ENCODE data around the gene ZNF526. TPM values are rescaled to one million over a fixed set of nuclear protein-coding genes. Genes with fewer than 3 reads are reported as not detected.

Gene ZNF526
- total RNA-seq, 1 experiment from 2014 or later = 19.4 TPM

DNA sequence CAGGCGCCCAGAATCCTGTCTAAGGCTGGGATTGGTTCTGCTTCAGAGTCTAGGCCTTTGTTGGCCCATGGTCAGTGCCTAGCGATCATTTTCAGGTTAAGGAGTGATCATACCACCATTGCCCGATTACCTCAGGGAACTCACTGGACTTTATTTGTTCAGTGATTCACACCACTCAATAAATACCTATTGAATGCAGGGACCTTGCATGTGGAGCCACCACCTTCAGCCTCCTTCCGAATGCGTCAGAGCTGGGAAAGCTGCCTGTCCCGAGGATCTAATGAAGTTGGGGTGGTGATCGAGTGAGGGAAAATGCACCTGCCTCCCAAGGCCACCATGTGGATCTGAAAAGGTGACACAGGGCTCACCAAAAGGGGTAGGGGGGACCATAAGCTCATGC is 47.9 kb upstream of the ZNF526 start:
- Mint-ChIP-seq H3K27ac (ENCODE audit: unreplicated experiment) (no peak overlapping the region), H3K4me1 (ENCODE audit: low read depth, unreplicated experiment) (peaks cover 8% of the 10 kb centered on the region), H3K9me3 (ENCODE audit: unreplicated experiment) (no peaks in the 10 kb centered on the region), H3K4me3 (ENCODE audit: unreplicated experiment) (no peak overlapping the region), H3K36me3 (ENCODE audit: insufficient read depth, unreplicated experiment) (no peaks in the 10 kb centered on the region), H3K27me3 (ENCODE audit: insufficient read depth, unreplicated experiment) (peaks cover 18% of the 10 kb centered on the region)
- BruUV-seq (replicated peaks) = no TSS peak
- Histone ChIP-seq H3K27me3 (replicated peaks; ENCODE audit: control insufficient read depth, insufficient read depth, low read length) (no peaks in the 10 kb centered on the region; the same call in 1 of the 2 replicates), H3K9me3 (no peaks in the 10 kb centered on the region), H3K4me1 (peaks cover 7% of the 10 kb centered on the region; the same call in 1 of the 2 replicates), H3K4me3 (ENCODE audit: low read depth, low read length) (no peak overlapping the region), H3K36me3 (ENCODE audit: control insufficient read depth, insufficient read depth, low read length) (no peaks in the 10 kb centered on the region)
- ChIA-PET POLR2A (no interaction called here), CTCF (interaction anchor here (0.5 kb wide), 1 partner anchor 31 kb away, joined by 5 read pairs; no protein-coding TSS in a partner anchor)
- DNase-seq = no peak
- intact Hi-C loops (cut with micrococcal nuclease; ENCODE audit: unreplicated experiment) = no loop called here
- no peak for TF ChIP-seq CTCF (IDR thresholded peaks at IDR 0.05; ENCODE audit: insufficient read depth in 1 of 2, low read depth in 1 of 2, low read length in 1 of 2, severe bottlenecking in 1 of 2, unreplicated experiment in 1 of 2)

DNA sequence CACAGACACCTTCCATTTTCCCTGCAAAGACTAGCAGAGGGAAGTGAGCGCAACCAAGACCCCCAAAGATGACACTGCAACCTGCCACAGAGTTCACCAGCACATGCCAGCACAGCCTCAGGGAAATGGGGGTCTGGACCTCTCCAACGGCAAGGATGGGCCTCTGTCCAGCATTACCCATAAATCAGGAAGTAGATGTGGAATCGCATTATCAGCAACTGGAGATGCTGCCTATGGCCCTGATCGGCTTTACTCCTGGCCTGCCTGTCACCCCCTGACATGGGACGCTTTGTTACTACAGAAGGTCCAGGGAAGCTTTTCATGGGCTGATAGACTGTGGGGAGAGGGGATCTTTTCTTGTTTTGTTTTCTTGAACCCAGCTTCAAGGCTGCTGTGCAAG is 46.4 kb upstream of the ZNF526 start:
- no peaks in the 10 kb centered on the region for H3K36me3 Mint-ChIP-seq (ENCODE audit: insufficient read depth, unreplicated experiment)
- BruUV-seq (replicated peaks) = no TSS peak

DNA sequence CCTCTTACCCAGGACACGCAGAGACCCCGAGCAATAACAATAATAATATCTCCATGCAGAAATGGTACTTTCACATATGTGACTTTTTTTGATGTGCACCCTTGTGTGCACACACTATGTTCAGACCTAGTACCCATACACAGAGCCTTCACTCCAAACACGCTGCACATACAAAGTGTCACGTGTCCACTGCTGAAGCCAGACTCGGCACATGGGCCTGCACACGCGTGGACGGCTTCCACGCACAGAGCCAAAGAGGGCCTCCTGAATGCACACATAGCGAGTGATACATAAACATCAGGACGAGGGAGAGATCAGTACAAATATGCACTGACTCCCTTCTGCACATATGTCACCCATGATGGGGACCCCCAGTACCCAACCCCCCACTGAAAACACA is 45.9 kb upstream of the ZNF526 start:
- no TSS peak for BruUV-seq (replicated peaks)
- intact Hi-C loops (cut with micrococcal nuclease; ENCODE audit: unreplicated experiment) = no loop called here
- Mint-ChIP-seq H3K4me3 (ENCODE audit: unreplicated experiment) (no peak overlapping the region), H3K36me3 (ENCODE audit: insufficient read depth, unreplicated experiment) (no peaks in the 10 kb centered on the region), H3K27ac (ENCODE audit: unreplicated experiment) (no peak overlapping the region), H3K27me3 (ENCODE audit: insufficient read depth, unreplicated experiment) (peaks cover 18% of the 10 kb centered on the region), H3K9me3 (ENCODE audit: unreplicated experiment) (no peaks in the 10 kb centered on the region), H3K4me1 (ENCODE audit: low read depth, unreplicated experiment) (peaks cover 8% of the 10 kb centered on the region)
- H3K36me3 ChIP-seq (ENCODE audit: control insufficient read depth, insufficient read depth, low read length) = no peaks in the 10 kb centered on the region
- no peak for DNase-seq
- H3K27me3 ChIP-seq (replicated peaks; ENCODE audit: control insufficient read depth, insufficient read depth, low read length) = peaks cover 8% of the 10 kb centered on the region
- peaks cover 8% of the 10 kb centered on the region; the same call in 1 of the 2 replicates for H3K4me1 ChIP-seq
- TF ChIP-seq CTCF (IDR thresholded peaks at IDR 0.05; ENCODE audit: insufficient read depth in 1 of 2, low read depth in 1 of 2, low read length in 1 of 2, severe bottlenecking in 1 of 2, unreplicated experiment in 1 of 2) = no peak
- CTCF ChIA-PET = no interaction called here
- no peak overlapping the region for H3K4me3 ChIP-seq (ENCODE audit: low read depth, low read length)
- POLR2A ChIA-PET = no interaction called here
- no peaks in the 10 kb centered on the region for H3K9me3 ChIP-seq

More for the DNA sequence above, 46.4 kb upstream of the ZNF526 start:
- Histone ChIP-seq H3K9me3 (no peaks in the 10 kb centered on the region), H3K4me1 (peaks cover 8% of the 10 kb centered on the region; the same call in 1 of the 2 replicates), H3K4me3 (ENCODE audit: low read depth, low read length) (no peak overlapping the region), H3K36me3 (ENCODE audit: control insufficient read depth, insufficient read depth, low read length) (no peaks in the 10 kb centered on the region), H3K27me3 (replicated peaks; ENCODE audit: control insufficient read depth, insufficient read depth, low read length) (peaks cover 8% of the 10 kb centered on the region)
- TF ChIP-seq CTCF (IDR thresholded peaks at IDR 0.05; ENCODE audit: insufficient read depth in 1 of 2, low read depth in 1 of 2, low read length in 1 of 2, severe bottlenecking in 1 of 2, unreplicated experiment in 1 of 2) = no peak
- peaks cover 18% of the 10 kb centered on the region for H3K27me3 Mint-ChIP-seq (ENCODE audit: insufficient read depth, unreplicated experiment)
- ChIA-PET CTCF (no interaction called here), POLR2A (no interaction called here)
- intact Hi-C loops (cut with micrococcal nuclease; ENCODE audit: unreplicated experiment) = no loop called here
- peaks cover 8% of the 10 kb centered on the region for H3K4me1 Mint-ChIP-seq (ENCODE audit: low read depth, unreplicated experiment)
- no peak for DNase-seq
- no peak overlapping the region for H3K27ac Mint-ChIP-seq (ENCODE audit: unreplicated experiment)
- no peaks in the 10 kb centered on the region for H3K9me3 Mint-ChIP-seq (ENCODE audit: unreplicated experiment)
- H3K4me3 Mint-ChIP-seq (ENCODE audit: unreplicated experiment) = no peak overlapping the region
